GM18951 (cell line): ENCODE data around the gene SLC9A3.
"Not testable (repeated sequence)": the region's sequence is repeated elsewhere in the genome, so short reads cannot be mapped to it uniquely, and the experiment has no call there.

Experiments used
- POLR2A ChIP-seq: IDR thresholded peaks from 4 replicates; pipeline ENCODE4 v1.6.1; 2011; ENCODE audit warnings: mild to moderate bottlenecking; ENCODE audit not compliant: insufficient read length, insufficient read depth; ENCODE audit errors: extremely low read depth
- in situ Hi-C: fragments of 300-500 bp; cut with MboI; formaldehyde crosslinking; loops from one replicate; pipeline ENCODE4 v1.12.0; 2022; ENCODE audit warnings: low sequenced_read_pairs, mixed read lengths, inconsistent platforms; ENCODE audit not compliant: unreplicated experiment

SLC9A3 gene

DNA sequence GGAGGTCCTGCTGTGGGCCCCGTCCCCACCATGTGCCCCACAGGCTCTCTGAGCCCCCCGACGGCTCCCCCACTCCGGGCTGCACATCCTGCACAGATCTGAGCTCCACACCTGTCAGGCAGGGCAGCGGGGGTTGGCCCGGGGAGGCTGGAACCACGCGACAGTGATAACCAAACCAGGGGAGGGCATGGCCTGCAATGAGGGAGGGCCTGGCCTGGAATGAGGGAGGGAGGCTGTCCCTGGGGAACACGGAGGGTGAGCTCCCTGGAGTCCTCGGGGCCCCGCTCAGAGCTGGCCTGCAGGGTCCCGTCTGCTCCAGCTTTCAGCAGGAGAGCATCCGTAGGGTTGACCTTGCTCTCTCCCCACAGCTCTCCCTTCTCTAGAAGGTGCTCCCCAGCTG is 30.5 kb downstream of the SLC9A3 start:
- in situ Hi-C loops: no loop called here
- no peak for TF ChIP-seq POLR2A

DNA sequence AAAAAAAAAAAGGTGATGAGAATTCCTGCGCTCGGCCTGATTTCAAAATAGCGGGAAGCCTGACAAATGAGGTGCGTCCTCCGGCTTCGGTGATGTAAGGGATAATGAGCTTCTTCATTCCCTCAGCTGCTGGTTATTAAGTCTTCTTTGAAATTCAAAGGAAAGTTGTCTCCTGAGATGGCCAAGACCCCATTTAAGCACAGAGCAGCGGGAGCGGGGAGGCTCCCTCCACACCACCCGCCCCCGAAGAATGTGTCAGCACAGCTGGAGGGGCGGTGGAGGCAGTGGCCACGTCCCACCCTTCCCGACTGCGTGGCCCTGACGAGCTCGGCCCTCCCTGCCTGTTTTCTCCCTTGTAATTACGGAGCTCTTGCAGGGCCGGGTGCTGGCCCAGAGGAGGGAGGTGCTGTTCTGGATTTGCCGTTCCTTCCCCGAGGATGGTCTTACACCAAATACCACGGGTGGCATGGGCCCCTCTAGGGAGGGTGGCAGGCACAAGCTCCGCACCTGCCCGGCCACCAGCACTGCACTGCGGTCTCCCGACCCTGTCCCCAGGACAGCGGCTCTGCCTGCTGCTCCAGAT is 31.0 kb downstream of the SLC9A3 start:
- TF ChIP-seq POLR2A: no peak
- in situ Hi-C loops: no loop called here

DNA sequence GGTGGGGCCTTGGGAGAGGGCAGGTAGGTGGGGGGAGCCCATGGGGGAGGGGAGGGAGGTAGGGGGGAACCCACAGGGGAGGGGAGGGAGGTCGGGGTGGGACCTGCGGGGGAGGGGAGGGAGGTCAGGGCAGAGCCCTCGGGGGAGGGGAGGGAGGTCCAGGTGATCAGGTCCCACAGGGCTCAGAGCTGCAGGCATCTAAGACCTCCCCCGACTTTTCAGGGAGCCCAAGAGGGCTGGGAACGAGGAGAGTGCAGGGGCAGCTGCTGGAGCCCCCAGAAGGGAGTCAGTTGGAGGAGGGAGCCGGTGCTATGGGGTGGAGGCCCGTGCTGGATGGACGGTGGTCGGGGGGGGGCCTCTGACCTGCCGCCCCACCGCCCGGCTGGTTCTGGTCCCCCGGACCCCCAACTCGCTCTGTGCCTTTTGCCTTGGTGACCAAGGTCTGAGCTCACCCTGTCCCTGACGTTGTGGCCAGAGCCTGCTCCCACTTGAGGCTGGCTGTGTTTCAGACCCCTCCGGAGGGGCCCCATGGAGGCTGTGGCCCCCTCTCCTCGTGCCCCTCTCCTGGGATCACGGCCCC is 31.8 kb downstream of the SLC9A3 start:
- in situ Hi-C loops: no loop called here
- TF ChIP-seq POLR2A: no peak

DNA sequence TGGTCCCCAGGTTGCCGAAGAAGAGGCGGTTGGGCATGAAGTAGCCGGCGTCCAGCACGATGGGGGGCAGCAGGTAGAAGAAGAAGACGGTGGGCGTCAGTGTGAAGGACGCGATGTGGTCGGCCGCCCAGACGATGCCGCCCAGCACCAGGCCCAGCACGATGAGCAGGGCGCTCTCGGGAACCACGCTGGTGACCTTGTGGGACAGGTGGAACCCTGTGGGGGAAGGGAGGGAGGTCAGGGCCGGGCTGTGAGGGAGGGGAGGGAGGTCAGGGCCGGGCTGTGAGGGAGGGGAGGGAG is 32.4 kb downstream of the SLC9A3 start:
- no peak for TF ChIP-seq POLR2A
- in situ Hi-C loops: no loop called here

DNA sequence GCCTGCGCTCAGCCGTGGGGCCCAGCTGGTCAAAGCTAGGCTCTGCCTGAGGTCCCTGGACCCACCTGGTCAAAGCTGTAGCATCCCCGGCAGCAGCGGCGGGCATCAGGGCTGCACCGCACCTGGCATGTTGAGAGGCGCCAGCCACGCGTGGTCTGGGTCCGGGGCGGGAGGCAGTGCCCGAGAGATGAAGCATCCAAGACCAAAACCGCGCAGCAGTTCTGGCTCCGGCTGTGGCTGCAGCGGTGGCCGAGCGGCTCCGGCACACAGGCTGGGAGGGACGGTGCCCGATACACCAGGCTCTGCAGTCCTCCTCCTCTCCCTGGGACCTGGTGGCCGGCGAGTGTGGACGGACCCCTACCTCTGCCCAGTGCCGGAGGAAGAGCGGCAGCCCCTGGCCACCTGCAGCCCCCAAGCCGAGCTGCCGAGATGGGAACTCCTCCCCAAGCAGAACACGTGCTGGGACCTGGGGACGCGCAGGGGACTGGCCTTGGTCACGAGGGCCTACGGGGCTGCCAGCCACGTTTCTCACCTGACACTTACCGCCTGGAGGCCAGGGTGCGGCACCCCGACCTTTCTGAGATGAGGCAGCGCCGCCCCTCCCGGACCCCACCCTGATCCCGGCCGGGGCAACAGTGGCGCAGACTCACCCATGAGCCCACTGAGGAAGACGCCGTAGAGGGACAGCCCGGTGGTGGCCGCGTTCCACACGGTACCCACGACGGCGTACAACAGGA is 33.0 kb downstream of the SLC9A3 start:
- in situ Hi-C loops: no loop called here

DNA sequence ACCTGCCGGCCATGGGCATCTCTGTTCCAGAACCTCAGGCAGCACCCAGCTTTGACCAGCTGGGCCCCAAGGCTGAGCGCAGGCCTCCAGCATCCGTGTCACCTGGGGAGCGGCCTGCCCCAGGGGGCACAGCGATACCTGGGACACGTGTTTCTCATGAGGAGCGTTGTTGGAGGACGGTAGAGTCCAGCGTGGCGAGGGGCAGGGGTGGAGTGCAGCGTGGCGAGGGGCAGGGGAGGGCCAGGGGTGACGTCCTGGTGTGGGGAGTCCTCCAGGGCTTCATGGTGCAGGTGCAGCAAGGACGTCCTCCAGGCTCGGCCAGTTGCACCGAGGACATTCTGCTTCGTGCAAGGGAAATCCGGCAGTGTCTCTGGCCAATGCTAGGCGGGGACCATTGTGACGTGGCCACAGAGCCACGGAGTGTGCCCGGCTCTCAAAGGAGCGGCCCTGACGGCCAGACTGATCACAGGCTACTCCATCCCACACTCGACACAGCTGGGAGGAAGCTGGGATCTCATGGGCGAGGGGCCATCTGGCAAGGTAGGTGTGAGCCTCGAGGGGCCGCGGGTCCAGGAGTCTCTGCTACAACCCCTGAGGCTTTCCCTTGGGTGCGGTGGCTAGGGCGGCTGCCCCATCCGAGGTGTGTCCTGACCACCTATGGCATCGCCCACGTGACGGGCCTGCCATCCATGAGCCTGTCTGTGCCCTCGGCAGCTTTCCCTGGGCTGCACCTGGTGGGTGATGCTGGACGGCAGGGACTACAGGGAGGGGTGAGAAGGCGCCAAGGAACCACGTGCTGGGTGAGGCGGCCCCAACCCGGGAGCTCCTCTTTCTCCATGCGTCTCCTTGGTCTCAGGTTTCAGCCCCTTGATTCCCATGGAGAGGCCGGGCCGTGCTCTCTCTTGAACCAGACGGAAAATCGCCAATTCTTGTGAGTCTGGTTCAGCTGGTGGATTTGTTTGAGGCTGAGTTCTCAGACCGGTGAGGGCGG is 33.8 kb downstream of the SLC9A3 start:
- in situ Hi-C loops: no loop called here
- no peak for TF ChIP-seq POLR2A

More for the DNA sequence above, 33.0 kb downstream of the SLC9A3 start:
- TF ChIP-seq POLR2A: no peak

DNA sequence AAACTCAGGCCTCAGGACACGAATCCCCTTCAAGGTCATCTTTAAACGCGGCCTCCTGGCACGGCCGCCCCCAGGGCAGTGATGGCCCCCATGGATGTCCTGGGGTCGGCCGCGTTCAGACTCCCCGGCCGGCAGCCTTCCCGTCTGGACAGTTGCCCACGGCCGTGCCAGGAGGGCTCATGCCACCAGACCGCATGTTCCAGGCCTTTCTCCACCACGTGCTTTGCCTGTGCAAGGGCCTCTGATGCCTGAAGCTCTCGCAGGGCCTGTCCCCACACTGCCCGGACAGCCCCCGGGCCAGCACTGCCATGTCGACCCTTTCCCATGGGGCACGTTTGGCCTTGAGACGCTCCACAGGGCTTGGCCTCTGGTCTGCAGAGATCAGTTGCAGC is 34.6 kb downstream of the SLC9A3 start:
- TF ChIP-seq POLR2A: no peak
- in situ Hi-C loops: no loop called here

DNA sequence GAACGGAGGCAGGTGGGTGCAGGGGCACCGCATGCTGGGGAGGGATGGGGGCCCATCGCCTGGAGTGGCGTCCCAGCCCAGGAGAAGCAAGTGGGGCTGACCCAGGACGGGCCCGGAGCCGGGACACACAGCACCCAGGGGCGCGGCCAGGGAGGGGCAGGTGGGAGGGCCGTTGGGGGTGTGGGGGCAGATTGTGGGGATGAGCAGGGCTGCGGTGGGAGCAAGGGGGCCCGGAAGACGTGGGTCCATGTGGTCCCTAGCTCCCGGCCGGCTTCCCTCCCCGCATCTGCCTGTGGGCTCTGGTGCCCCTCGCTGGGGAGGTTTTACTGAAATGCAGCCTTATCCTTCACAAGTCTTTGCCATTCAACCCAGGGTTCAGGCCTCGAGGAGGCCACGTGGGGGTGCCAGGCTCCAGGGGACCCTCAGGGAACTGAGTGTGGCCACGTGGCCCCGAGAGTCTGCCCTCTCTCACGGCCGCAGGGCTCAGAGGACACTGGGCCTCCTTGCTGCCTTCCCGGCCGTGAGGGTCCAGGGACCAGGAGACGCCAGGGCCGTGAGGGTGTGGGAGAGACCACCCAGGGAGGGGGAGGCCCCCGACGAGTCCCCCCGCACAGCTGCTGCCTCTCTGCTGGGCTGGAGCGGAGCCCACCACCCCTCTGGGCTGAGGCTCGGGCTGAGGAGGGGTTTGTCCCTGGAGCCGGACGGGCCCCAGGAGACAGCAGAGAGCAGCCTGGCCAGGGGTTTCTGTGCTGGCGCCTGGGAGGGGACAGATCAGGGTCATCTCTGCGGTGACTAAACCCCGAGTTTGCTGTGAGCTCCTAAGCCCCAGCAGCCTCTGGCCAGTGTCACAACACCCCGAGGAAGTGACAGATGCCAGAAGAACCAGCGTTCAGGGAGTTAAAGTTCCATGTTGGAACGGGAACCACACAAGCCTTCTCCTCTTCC is 35.2 kb downstream of the SLC9A3 start:
- TF ChIP-seq POLR2A: no peak
- in situ Hi-C loops: no loop called here

DNA sequence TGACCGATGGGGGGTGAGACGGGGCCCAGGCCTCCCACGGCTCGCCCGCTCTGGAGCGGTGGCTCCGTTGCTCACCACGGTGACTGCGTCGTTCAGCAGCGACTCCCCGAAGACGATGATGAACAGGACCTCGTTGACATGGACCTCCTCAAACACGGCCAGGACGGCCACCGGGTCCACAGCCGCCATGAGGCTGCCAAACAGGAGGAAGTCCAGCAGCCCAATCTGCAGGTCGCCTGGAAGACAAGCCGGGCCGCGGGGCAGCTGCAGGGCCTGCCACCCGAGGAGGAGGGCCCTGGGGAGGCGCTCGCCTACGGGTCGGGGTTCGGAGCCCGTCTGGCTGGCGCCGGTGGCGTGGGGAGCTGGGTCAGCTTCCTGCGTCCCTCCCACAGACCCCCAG is 36.0 kb downstream of the SLC9A3 start:
- TF ChIP-seq POLR2A: no peak
- in situ Hi-C loops: no loop called here

DNA sequence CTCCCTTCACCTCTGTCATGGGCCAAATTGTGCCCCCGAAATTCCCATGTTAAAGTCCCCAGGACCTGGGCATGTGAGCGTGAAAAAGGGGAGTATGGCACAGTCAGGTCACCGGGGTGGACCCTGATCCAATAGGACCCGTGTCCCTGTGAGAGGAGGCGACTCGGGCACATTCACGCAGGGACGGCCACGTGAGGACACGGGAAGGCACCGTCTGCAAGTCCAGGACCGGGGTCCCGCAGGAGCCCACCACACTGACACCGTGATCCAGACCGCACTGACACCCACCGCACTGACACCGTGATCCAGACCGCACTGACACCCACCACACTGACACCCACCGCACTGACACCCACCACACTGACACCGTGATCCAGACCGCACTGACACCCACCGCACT is 37.7 kb downstream of the SLC9A3 start:
- in situ Hi-C loops: not testable (repeated sequence)

DNA sequence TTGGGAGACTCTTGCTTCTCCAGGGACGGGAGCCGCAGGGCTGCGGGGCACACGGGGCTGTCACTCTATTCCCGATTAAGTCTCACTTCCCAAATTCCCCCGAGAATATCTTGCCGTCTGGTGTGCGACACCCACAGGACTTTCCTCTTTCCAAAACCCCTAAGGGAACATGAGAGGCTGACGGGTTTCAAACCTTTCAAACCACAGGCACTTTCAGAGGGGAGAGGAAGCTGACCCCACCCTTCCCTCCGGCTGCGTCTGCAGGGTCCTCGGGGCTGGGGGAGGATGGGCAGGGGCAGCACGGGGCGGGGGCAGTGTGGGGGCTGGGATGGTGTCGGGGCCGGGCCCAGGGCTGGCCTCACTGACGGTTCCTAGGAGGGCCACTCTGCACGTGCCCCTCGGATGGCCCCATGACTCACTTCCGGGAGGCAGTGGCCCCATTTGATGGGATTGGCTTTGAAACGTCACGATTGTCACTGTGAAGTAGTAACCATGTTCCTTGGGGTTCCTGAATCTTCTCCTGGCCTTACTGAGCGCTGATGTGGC is 38.2 kb downstream of the SLC9A3 start:
- in situ Hi-C loops: no loop called here
- no peak for TF ChIP-seq POLR2A
